Right renal cortex interstitium (tissue), 3 donors: ENCODE measurements around the gene STPG2. TPM values are rescaled to one million over a fixed set of nuclear protein-coding genes. Genes with fewer than 3 reads are reported as not detected.
"Not testable (repeated sequence)": the region's sequence is repeated elsewhere in the genome, so short reads cannot be mapped to it uniquely, and the experiment has no call there.

Experiments
- DNase-seq, 3 donors: peaks; one replicate each; pipeline ENCODE4 v3.0.0-alpha.2; 2013; ENCODE audit warnings: low read depth in 3 of 3, low spot score in 2 of 3
- polyA plus RNA-seq, 3 donors: library from polyadenylated mRNA; unstranded; fragments of 120-200 nt; gene quantifications; one replicate each; pipeline ENCODE4 v1.2.1, GENCODE V29; 2013; ENCODE audit not compliant: insufficient read length in 3 of 3

Gene STPG2
- polyA plus RNA-seq, 3 donors, result 0.40 to 0.72 (median 0.68) TPM

DNA sequence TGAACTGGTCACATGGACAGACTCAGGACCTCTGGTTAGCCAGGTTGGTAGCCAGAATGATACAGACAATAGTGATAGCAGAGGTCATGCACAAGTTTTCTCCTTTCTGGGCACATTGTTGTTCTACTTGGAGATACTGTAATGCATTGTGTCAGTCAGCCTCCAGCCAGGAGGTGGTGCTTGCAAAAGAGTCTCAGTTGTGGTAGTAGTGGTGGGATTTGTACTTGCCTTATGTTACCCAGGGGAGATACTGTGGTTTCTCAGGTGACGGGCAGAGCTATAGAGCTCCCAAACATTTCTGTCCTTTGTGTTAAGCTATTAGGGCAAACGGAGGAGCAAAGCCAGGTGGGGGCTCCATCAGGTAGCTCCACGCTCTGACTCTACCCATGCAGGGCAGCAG lies 190.5 kb downstream of the STPG2 start:
- no peak for DNase-seq

DNA sequence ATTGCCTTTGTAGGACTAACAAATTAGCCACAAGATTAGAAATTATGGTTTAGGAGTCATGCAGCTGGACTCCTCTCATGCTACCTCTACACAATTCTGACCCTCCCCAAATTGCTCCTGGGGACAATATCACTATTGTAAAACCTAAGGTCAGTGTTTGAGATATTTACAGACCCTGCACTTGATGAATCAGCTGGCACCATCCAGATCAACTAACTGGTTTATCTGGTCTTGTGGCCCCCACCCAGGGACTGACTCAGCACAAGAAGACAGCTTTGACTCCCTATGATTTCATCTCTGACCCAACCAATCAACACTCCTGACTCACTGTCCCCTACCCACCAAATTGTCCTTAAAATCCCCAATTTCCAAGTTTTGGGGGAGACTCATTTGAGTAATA lies 192.4 kb downstream of the STPG2 start:
- DNase-seq, result no peak

DNA sequence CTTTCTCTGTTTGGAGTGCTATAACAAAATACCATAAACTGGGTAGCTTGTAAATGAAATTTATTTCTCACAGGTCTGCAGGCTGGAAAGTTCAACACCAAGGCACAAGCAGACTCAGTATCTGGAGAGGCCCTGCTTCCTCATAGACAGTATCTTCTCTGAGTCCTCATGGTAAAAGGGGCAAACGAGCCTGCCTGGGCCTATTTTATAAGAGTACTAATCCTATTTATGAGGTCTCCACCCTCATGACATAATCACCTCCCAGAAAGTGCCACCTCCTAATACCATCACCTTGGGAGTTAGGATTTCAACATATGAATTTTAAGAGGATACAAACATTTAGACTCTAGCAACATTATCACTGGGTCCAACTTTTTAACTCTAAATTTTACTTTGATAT lies 200.3 kb downstream of the STPG2 start:
- no peak for DNase-seq

DNA sequence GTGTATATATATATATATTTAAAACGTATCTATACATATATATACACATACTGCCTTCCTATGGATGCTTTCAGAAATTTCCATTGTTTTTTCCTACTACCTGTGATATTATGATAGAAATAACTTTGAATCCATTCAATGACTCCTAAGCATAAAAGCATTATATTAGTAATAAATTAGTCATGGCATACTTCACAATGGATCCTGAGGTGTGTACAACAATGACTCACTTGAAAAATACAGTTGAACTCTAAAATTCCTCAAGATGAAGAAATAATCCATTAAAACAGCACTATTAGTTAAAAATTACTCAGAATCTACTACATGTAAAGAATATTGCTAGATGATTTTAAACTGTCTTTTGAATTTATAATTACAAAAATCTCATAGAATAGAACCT lies 201.1 kb downstream of the STPG2 start:
- no peak for DNase-seq

DNA sequence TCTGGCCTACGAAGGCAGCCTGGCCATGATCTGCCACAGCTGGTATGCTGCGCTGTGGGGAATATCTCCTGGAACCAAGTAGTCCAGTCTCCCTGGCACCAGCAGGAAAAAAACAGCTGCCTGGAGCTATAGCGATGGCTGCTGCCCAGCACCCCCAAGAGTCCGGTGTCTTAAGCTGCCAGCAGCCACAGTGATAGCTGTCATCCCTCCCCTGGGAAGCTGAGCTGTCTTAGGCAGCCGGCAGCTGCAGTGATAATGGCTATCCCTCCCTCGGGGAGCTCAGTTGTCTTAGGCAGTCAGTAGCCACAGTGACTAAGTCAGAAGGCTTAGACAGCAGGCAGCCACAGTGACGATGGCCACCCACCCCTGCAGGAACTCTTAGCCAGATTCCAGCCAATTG lies 205.1 kb downstream of the STPG2 start:
- DNase-seq, result no peak

DNA sequence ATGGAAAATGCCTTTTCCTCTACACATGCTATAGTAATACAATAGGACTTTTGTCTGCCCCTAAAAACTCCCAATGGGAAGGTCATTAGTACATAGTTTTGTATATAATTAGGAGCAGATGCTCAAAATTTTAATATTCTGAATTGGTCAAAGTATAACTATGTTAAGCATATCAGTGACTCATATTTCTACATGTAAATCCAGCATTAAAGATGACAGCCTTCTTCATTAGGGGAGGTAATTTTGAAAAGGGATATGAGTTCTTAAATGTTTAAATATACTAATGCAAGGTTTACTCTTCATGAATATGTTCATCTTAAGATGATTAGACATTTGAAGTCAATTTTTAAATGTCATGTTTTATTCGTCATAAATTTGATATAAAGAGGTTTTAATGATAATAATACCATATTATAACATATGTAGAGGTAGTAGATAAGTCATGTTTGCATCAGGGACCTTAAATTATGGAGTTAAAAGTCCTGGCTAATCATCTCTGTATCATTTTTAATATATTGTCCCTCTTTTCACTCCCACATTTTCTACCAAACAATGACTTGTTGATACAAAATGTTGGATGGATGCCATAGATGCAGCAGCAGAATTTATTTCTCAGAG lies 218.8 kb downstream of the STPG2 start:
- no peak for DNase-seq

DNA sequence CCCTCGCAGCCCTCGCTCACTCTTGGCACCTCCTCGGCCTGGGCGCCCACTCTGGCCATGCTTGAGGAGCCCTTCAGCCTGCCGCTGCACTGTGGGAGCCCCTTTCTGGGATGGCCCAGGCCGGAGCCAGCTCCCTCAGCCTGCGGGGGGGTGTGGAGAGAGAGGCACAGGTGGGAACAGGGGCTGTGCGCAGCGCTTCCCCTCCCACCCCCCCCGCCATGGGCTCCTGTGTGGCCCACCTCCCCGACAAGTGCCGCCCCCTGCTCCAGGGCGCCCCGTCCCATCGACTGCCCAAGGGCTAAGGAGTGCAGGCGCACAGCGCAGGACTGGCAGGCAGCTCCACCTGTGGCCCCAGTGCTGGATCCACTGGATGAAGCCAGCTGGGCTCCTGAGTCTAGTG lies 220.2 kb downstream of the STPG2 start:
- no peak for DNase-seq

DNA sequence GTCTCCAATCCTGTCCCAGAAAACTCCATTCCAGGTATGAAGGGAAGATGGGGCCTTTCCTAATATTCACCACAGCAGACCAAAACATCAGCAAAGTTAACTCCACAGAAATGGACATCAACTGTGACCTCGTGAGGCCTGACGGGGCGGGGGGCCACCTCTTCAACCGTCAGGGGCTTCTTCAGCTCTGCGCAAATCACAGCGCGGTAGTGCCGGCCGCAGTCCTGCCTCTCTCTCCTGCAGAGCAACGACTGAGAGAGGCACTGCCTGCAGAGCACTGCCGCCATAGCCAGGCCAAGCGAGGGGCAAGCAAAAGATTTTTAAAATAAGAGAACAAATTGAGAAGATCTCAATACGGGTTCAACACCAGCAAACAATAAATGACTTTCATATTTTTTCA lies 226.2 kb downstream of the STPG2 start:
- DNase-seq, result no peak

DNA sequence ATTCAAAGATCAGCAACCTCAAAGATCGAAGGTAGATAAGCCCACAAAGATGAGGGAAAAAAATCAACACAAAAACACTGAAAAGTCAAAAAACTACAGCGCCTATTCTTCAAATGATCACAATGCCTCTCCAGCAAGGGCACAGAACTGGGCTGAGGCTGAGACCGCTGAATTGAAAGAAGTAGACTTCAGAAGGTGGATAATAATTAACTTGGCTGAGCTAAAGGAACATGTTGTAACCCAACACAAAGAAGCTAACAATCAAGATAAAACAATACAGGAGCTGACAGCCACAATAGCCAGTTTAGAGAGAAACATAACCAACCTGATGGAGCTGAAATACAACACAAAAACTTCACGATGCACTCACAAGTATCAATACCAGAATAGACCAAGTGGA lies 231.1 kb downstream of the STPG2 start:
- DNase-seq, result peak in 1 of 3 donors; percentile 15

DNA sequence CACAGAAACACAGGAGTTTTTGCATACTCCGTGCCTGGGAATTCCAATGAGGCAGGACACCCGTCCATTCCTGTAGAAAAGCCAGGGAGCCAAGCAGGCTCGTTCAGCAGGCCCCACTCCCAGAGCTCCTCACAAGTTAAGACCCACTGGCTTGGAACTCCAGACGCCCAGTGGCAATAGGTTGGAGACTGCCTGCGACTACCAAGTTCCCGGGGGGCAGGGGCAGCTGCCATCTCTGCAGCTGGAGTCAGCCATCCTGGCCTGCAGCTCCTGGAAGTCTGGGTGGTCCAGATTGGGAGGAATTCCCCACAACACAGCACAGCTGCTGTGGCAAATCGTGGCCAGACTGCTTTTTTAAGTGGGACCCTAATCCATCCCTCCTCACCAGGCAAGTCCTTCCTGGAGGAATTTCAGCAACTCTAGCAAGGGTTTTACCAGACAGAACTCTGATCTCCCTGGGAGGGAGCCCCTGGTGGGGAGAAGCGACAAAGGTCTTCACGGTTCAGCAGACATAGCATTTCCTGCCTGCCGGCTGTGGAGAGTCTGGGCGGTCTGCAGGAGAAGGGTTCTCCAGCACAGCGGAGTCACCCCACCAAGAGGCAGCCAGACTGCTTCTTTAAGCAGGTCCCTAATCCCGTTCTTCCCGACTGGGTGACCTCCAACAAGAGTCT lies 231.9 kb downstream of the STPG2 start:
- no peak for DNase-seq

DNA sequence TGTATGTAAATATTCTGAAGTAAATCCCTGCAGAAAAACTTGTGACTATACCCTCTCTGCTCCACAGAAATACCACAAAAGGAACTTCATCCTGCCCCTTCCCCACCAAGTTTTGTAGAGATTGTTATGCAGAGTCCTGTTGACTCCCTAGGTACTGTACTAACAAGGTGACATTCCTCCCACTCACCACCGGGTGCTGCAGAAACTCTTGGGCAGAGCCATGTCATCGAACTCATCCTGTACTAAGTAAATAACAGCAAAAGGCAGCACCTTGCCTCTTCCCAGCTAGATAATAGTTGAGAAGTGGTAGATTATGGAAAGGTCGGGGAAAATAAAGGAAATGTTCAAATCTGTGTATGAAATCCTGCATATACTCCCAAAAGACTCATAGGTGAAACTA lies 233.3 kb downstream of the STPG2 start:
- no peak for DNase-seq

DNA sequence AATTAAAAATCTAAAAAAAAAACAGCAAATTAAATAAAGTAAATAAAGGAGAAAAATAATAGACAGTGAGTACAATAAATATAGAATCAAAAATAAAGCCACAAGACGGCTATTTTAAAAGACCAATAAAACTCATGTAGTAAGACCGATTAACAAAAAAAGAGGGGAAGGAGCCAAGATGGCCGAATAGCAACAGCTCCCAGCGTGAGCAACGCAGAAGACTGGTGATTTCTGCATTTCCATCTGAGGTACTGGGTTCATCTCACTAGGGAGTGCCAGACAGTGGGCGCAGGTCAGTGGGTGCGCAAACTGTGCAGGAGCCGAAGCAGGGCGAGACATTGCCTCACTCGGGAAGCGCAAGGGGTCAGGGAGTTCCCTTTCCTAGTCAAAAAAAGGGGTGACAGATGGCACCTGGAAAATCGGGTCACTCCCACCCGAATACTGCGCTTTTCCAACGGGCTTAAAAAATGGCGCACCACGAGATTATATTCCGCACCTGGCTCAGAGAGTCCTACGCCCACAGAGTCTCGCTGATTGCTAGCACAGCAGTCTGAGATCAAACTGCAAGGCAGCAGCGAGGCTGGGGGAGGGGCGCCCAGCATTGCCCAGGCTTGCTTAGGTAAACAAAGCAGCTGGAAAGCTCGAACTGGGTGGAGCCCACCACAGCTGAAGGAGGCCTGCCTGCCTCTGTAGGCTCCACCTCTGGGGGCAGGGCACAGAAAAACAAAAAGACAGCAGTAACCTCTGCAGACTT lies 239.7 kb downstream of the STPG2 start:
- not testable (repeated sequence) for DNase-seq

DNA sequence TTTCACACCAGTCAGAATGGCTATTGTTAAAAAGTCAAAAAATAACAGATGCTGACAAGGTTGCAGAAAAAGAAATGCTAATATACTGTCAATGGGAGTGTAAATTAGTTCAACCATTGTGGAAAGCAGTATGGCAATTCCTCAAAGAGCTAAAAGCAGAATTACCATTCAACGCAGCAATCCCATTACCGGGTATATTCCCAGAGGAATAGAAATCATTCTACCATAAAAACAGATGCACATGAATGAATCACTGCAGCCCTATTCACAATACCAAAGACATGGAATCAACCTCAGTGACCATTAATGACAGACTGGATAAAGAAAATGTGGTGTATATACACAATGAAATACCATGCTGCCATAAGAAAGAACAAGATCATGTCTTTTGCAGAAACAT lies 243.0 kb downstream of the STPG2 start:
- DNase-seq, result no peak

DNA sequence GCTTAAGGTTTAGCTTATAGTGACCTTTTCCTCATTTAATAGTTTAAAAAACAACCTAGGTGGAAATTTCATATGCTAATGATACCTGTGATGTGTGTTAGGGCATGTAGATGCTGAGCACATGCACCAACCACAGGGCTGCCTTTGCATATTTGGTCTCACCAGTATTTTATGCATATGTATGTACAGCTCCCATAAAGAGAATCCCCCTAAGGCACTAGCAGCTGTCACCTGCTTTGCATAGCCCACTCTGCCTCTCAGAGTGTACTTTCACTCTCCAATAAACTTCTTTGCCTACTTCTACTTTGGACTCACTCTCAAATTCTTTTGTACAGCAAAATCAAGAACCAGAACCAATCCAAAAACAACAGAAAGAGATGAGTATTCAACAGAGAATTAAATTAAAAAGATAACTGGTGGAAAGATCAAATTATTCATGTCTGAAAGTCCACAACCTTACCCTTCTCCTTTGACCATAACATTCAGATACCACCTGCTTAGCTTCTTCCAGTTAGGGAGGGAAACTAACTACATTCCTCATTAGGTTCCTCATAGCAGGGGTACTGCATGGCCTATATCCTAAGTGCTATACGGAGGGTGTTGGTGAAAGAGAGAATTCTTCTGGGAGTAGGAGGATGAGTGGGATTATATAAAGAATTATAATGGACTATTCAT lies 250.5 kb downstream of the STPG2 start:
- no peak for DNase-seq

DNA sequence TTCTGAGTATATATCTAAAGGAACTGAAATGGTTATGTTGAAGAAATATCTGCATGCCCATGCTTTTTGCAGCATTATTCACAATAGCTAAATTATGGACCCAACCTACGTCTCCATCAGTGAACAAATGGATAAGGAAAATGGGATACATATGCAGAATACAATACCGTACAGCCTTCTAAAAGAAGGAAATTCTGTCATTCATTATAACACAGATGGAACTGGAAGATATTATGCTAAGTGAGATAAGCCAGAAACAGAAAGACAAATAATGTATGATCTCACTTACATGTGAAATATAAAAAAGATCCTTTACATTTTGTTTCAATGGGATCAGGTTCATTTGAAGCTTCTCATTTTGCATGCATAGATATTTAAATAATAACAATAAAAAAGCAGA lies 263.3 kb downstream of the STPG2 start:
- DNase-seq, result no peak

DNA sequence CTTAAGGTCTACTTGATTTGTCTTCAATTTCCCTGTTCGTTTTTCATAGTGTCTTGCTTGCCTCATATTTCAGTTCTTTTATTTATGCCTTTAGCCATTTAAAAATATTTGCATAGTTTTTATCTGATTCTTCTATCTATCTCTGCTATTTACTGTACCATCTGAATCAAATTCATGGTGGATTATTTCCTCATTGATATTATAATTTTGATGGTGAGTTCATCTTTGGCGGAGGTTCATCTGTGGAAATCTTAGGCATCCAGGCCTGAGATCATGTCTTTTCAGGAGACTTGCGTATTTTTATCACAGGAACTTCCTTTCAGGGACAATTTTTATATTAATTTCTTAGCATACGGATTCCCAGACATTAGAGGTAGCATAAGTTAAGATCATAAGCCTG lies 275.2 kb downstream of the STPG2 start:
- DNase-seq, result no peak

DNA sequence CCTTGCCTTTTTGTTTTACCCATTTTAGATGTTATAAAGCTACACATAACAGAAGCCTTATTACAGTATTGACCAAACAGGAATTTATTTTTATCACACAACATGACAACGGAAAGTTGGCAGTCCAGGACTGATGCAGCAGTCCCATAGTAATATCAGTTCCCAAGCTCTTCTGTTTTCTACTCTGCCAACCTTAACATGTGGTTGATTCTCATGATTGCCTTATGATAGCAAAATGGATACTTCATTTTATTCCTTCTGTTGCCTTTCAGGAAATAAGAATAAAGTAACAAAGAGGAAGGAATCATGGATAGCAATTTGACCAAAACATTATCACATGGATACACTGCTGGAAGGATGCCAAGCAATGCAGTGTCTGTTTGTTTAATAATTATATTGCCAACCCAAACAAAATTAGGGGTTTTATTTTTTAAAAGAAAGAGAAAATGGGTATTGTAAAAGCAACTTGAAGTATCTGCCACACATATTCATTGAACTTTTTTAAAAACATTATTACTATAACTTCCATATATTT lies 275.7 kb downstream of the STPG2 start:
- DNase-seq, result no peak

DNA sequence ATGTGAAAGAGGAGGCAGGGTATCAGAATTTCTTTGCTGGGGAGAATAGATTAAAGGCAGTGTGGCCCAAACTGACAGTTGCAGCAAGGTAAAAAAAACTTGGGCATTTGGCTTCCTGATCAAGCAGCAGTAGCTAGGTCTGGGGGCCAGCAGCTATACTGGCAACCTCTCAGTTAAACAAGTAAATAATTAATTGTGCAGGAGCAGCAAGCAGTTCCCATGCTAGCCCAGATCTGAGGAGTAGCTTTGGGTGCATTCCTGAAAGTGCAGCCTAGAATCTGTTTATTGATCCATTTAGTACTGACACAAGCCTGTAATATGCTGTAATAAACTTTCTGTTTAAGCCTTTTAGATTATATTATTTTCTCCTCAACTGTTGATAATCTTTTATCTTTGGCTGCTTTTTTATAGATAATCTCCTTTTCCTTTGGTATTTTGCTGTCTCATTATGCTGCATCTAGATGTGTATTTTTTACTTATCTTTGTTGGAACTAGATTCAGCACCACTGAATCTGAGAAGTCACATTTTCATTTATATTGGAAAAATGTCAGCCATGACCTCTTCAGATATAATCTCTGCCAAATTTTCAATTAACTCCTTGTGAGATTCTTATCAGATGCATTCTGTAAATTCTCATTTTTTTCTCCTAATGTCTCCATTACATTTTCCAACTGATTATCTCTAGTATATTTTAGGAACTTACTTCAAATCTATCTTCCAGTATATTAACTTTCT lies 276.3 kb downstream of the STPG2 start:
- peak in 1 of 3 donors; percentile 18 for DNase-seq

DNA sequence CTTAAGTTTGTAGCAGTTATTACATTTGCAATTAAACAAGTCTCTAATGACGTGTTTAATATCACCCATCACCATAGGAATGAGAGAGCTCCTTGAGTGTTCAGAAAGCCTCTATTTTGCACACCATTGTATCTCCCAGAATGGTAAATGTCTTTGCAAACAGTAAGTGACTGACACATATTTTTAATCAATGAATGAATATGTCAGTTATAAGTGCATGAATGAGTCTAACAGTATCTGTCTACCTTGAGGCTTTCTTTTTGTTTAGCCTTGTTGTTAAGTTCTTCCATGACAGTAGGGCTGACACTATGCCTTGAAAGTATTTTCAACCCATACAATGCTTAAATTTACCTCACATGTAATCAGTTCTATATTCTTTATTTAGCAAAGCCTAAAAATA lies 292.2 kb downstream of the STPG2 start:
- DNase-seq, result no peak

DNA sequence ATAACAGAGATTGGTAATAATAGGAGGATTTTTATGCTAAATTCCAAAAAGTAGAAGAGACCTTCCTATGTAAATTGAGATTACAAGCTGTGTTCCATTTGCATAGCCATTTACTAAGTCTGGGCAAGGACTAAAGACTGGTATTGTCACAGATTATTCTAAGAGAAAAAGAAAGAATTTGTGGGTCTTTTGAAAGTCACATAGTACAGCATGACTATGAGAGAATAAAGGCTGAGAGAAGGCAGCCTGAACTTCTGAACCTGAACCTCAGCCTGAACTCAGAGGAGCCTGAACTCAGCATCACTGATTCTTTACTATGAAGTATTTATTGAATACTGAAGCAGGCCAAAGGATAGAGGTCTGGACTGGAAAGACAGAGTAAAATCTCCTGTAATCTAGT lies 297.5 kb downstream of the STPG2 start:
- DNase-seq, result no peak

DNA sequence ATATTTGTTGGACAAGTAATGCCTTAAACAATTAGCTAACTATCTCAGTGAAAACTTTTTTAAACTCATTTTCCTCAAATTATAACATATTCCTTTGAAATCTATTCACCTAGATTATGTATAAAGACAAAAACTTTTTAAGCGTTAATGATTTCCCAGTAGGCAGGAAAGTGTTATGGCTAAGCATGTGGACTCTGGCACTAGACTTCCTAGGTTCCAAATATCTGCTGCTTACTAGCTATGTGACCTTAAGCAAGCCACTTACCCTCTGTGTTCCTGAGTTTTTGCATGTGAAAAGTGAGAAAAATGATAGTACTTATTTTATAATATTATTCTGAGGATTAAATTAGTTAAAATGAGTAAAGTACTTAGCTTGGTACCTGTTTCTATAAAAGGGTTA lies 301.8 kb downstream of the STPG2 start:
- DNase-seq, result no peak
